GM13976 (cell line): Measurements from ENCODE around the gene AGPAT4.

Source experiments
- DNase-seq: peaks from one replicate; pipeline ENCODE4 v3.0.0; 2012; ENCODE audit warnings: low spot score
- CTCF ChIP-seq: IDR thresholded peaks from 2 replicates; pipeline ENCODE4 v1.5.1; 2012; ENCODE audit warnings: borderline replicate concordance, mild to moderate bottlenecking; ENCODE audit not compliant: insufficient read depth; ENCODE audit errors: extremely low read depth, missing control alignments, control extremely low read depth
- in situ Hi-C: fragments of 300-500 bp; cut with MboI; formaldehyde crosslinking; loops from one replicate; pipeline ENCODE4 v1.12.0; 2022; ENCODE audit warnings: low sequenced_read_pairs, mixed read lengths, inconsistent platforms; ENCODE audit not compliant: unreplicated experiment

Gene AGPAT4

GRCh38 chr6:161164182-161164625 is 109.7 kb downstream of the AGPAT4 start:
- no peak for DNase-seq
- no peak for TF ChIP-seq CTCF
- in situ Hi-C loops = no loop called here

- DNase-seq = no peak
- in situ Hi-C loops = no loop called here
- no peak for TF ChIP-seq CTCF
Measured at GRCh38 chr6:161163466-161164181, 110.2 kb downstream of the AGPAT4 start.

DNA sequence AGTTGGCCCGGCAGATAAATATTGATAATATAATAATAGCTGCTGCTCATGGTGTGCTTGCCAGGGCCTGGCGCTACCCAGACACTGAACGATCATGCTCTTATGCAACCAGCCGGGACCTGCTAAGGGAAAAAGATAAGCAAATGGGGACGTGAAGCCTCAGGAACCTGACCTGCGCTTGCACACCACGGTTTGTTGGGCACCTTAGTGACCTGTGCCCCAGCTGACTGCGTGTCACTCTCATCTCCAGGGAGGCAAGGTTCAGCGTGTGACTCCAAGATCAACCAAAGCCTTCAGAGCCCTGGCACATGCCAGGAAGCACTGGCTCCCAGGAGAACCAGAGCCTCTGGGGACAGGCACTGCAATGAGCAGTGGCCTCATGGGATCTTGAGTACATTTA is 111.1 kb downstream of the AGPAT4 start:
- TF ChIP-seq CTCF = no peak
- in situ Hi-C loops = no loop called here
- DNase-seq = no peak

DNA sequence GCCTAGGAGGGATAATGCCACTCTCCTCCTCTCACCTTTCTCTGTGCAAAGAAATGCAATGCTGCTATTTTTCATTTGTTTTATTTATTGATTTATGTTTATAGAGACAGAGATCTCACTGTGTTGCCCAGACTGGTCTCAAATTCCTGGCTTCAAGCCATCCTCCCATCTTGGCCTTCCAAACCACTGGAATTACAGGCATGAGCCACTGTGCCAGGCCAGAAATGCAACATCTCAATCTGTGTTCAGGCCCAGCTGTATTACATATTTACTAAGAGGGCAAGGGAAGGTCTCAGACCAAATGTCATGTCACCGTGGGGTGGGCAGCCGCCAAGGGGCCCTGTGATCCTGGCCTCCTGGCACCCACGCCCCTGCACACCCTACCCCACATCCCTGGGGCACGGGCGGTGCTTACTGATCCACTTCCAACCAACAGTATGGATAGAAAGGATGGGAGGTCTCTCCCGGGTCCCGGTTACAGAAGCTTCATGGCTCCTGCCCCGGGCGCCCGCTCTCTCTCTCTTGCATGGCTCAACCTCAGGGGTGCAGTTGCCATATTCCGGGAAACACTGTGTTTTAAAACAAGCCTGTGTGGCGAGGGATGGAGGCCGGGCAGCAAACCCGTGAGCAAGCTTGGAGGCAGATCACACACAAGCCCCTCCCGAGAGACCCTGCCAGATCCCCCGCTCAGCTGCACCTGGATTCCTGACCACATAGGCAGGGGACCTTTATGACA is 111.8 kb downstream of the AGPAT4 start:
- no peak for DNase-seq
- TF ChIP-seq CTCF = no peak
- in situ Hi-C loops = no loop called here

DNA sequence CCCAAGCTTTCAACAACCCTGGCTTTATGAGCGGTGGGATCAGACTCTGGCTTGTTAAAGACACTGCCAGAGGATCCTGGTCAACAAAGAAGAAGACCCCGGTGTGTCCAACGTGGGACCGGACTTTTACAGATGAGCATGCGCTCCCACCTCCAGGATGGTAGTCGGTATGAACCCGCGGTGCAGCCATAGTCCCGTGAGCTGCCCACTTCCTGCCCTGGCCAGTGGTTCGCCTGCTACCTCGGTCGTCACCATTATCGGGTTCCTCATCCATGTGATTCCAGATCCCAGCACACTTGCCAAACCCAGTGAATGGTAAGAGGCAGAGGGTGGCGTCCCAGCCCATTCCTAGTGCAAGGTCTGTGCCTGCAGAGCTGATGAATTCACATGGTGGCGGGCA is 112.7 kb downstream of the AGPAT4 start:
- no peak for TF ChIP-seq CTCF
- no peak for DNase-seq
- in situ Hi-C loops = no loop called here

DNA sequence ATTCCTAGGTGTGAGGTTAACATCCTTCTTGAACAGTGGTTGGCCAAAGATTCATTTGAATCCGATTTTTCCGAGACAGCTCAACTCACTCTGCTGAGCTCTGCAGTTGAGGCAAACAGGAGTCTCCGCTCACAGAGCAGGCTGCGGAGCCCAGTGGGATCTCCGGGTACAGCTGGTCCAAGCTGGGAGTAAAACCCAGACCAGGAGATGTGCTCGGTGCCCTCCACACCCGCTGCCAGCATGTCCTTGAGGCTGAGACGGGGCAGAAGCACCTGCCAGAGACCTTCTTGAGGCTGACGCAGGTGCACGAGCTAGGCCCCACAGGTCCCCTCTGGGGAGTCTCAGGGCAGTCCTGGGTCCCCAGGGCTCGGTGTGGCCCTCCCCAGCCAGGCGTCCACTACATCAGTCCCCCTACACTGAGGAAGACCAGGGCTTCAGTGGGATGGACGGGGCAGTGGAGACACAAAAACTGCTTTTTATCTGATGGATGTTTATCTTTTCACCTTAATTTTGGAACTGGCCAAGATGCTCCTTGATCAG is 119.0 kb downstream of the AGPAT4 start:
- in situ Hi-C loops = no loop called here
- TF ChIP-seq CTCF = no peak
- no peak for DNase-seq
